ENCODE results near the gene ATP9A. TPM values are rescaled to one million over a fixed set of nuclear protein-coding genes. Genes with fewer than 3 reads are reported as not detected.
A peak's percentile ranks its signal among the peaks of the same experiment; 100 is the strongest.

ATP9A gene
- total and polyA plus RNA-seq, 12 donors = 3.4 to 32.1 (median 24.6) TPM

DNA sequence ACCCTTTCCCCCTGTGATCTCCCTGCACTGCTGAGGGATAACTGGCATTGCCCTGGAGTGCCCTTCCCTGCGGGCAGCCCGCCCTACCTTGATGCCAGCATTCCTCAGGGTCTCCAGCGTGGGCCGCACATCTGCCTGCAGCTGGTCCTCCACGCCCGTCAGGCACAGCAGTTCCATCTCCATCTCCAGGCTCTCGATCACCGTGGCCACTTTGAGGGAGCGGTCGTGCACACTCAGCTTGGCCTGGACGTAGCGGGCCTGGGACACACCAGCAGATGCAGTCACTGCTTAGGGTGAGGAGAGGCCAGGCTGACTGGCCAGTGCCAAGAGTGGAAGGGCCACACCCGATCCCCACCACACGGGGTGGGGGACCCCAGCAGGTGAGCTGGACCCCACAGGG is 143.1 kb downstream of the ATP9A start:
- Histone ChIP-seq H3K27ac (no peak overlapping the region), H3K36me3 (peaks cover 0 to 44% (median 0%) of the 10 kb centered on the region in 9 donors), H3K4me1 (peaks cover 0 to 19% (median 12%) of the 10 kb centered on the region in 9 donors), H3K27me3 (no peaks in the 10 kb centered on the region), H3K4me3 (no peak overlapping the region), H3K9me3 (no peaks in the 10 kb centered on the region)
- no peak for TF ChIP-seq CTCF (IDR thresholded peaks at IDR 0.05)
- intact Hi-C loops (cut with DNase I) = loop anchor here in 1 of 10 donors (10.0 kb wide), 1 partner anchor 640 kb away; no protein-coding TSS in a partner anchor
- DNase-seq (no peak), ATAC-seq (peak in 3 of 8 donors; percentile 13 to 34 (median 14))
- WGBS, 2 donors = 88 to 91% methylated on average over 14 of the region's 14 CpGs

- H3K27ac ChIP-seq = no peak overlapping the region
- ATAC-seq (peak in 6 of 8 donors; percentile 33 to 50 (median 44)), DNase-seq (peak; percentile 41 to 51)
- no peak overlapping the region for H3K4me3 ChIP-seq
- WGBS, 2 donors = 63 to 67% methylated on average over 17 of the region's 17 CpGs
- intact Hi-C loops (cut with DNase I) = loop anchor here in 2 of 10 donors (1.0 to 10.0 kb wide), 2 partner anchors 252 to 639 kb away; no protein-coding TSS in a partner anchor
- peaks cover 0 to 44% (median 0%) of the 10 kb centered on the region in 9 donors for H3K36me3 ChIP-seq
- H3K4me1 ChIP-seq = peaks cover 0 to 10% (median 3%) of the 10 kb centered on the region in 9 donors
- no peaks in the 10 kb centered on the region for H3K27me3 ChIP-seq
- no peaks in the 10 kb centered on the region for H3K9me3 ChIP-seq
- peak; percentile 21 to 68 (median 64) for TF ChIP-seq CTCF (IDR thresholded peaks at IDR 0.05)
These were observed 143.9 kb downstream of the ATP9A start for GRCh38 chr20:51624157-51624731.

GRCh38 chr20:51623255-51623654 is 144.9 kb downstream of the ATP9A start:
- H3K4me3 ChIP-seq = no peak overlapping the region
- H3K27ac ChIP-seq = no peak overlapping the region
- ATAC-seq = no peak
- intact Hi-C loops (cut with DNase I) = loop anchor here in 1 of 10 donors (10.0 kb wide), 1 partner anchor 638 kb away; no protein-coding TSS in a partner anchor
- H3K9me3 ChIP-seq = no peaks in the 10 kb centered on the region
- H3K36me3 ChIP-seq = peaks cover 0 to 46% (median 4%) of the 10 kb centered on the region in 9 donors
- 96% methylated on average over 9 of the region's 9 CpGs for WGBS, 2 donors
- H3K27me3 ChIP-seq = no peaks in the 10 kb centered on the region
- H3K4me1 ChIP-seq = peaks cover 0 to under 1% (median 0%) of the 10 kb centered on the region in 9 donors
- DNase-seq = no peak
- TF ChIP-seq CTCF (IDR thresholded peaks at IDR 0.05) = no peak

GRCh38 chr20:51622004-51622874 is 146.0 kb downstream of the ATP9A start:
- TF ChIP-seq CTCF (IDR thresholded peaks at IDR 0.05) = no peak
- no peak overlapping the region for H3K27ac ChIP-seq
- ATAC-seq = no peak
- no peaks in the 10 kb centered on the region for H3K4me1 ChIP-seq
- intact Hi-C loops (cut with DNase I) = loop anchor here in 1 of 10 donors (10.0 kb wide), 1 partner anchor 637 kb away; no protein-coding TSS in a partner anchor
- DNase-seq = no peak
- no peaks in the 10 kb centered on the region for H3K9me3 ChIP-seq
- WGBS, 2 donors = 91 to 92% methylated on average over 19 of the region's 19 CpGs
- H3K36me3 ChIP-seq = peaks cover 0 to 47% (median 4%) of the 10 kb centered on the region in 9 donors
- no peak overlapping the region for H3K4me3 ChIP-seq
- H3K27me3 ChIP-seq = no peaks in the 10 kb centered on the region
